Measurements from ENCODE around the gene ZNF70.

ZNF70 gene

GRCh38 chr22:23777776-23778576 is 27.1 kb upstream of the ZNF70 start:
- TF ChIP-seq CTCF (IDR thresholded peaks at IDR 0.05; ENCODE audit: low read depth, low read length, poor library complexity, severe bottlenecking) (no peak), EZH2phosphoT487 (IDR thresholded peaks at IDR 0.05; ENCODE audit: borderline replicate concordance, low read length) (no peak)
- Histone ChIP-seq H3K4me3 (ENCODE audit: low read length) (no peak overlapping the region), H3K4me2 (ENCODE audit: low read length) (no peak overlapping the region), H3K9me3 (ENCODE audit: control insufficient read depth, insufficient read depth, low read length) (no peaks in the 10 kb centered on the region), H3F3A (ENCODE audit: control insufficient read depth, insufficient read depth) (no peaks in the 10 kb centered on the region), H4K20me1 (ENCODE audit: control insufficient read depth, insufficient read depth, low read depth, low read length) (no peaks in the 10 kb centered on the region), H3K36me3 (ENCODE audit: control insufficient read depth, low read length) (no peaks in the 10 kb centered on the region), H3K79me2 (ENCODE audit: control insufficient read depth, low read length) (no peaks in the 10 kb centered on the region), H3K4me1 (ENCODE audit: control insufficient read depth, low read length) (peaks cover 11% of the 10 kb centered on the region), H3K9me2 (replicated peaks; ENCODE audit: control insufficient read depth, low read length) (no peaks in the 10 kb centered on the region), H3K27me3 (ENCODE audit: control insufficient read depth, low read length) (peaks cover 4% of the 10 kb centered on the region; the same call in 1 of the 2 replicates), H3K27ac (ENCODE audit: low read depth, low read length) (no peak overlapping the region)

GRCh38 chr22:23775779-23776375 is 25.0 kb upstream of the ZNF70 start:
- no peaks in the 10 kb centered on the region for H3K9me3 ChIP-seq (ENCODE audit: control insufficient read depth, insufficient read depth, low read length)
- no peaks in the 10 kb centered on the region for H4K20me1 ChIP-seq (ENCODE audit: control insufficient read depth, insufficient read depth, low read depth, low read length)
- H3F3A ChIP-seq (ENCODE audit: control insufficient read depth, insufficient read depth) = no peaks in the 10 kb centered on the region
- TF ChIP-seq EZH2phosphoT487 (IDR thresholded peaks at IDR 0.05; ENCODE audit: borderline replicate concordance, low read length) = no peak
- TF ChIP-seq CTCF (IDR thresholded peaks at IDR 0.05; ENCODE audit: low read depth, low read length, poor library complexity, severe bottlenecking) = no peak
- no peak overlapping the region for H3K4me2 ChIP-seq (ENCODE audit: low read length)
- no peaks in the 10 kb centered on the region for H3K9me2 ChIP-seq (replicated peaks; ENCODE audit: control insufficient read depth, low read length)
- no peaks in the 10 kb centered on the region for H3K36me3 ChIP-seq (ENCODE audit: control insufficient read depth, low read length)
- H3K27me3 ChIP-seq (ENCODE audit: control insufficient read depth, low read length) = peaks cover 4% of the 10 kb centered on the region; the same call in 1 of the 2 replicates
- no peaks in the 10 kb centered on the region for H3K79me2 ChIP-seq (ENCODE audit: control insufficient read depth, low read length)
- H3K4me1 ChIP-seq (ENCODE audit: control insufficient read depth, low read length) = peaks cover 30% of the 10 kb centered on the region
- H3K4me3 ChIP-seq (ENCODE audit: low read length) = no peak overlapping the region
- no peak overlapping the region for H3K27ac ChIP-seq (ENCODE audit: low read depth, low read length)

- Histone ChIP-seq H3K4me1 (ENCODE audit: control insufficient read depth, low read length) (peaks cover 37% of the 10 kb centered on the region), H3K36me3 (ENCODE audit: control insufficient read depth, low read length) (no peaks in the 10 kb centered on the region), H3K4me3 (ENCODE audit: low read length) (no peak overlapping the region), H3K9me2 (replicated peaks; ENCODE audit: control insufficient read depth, low read length) (no peaks in the 10 kb centered on the region), H3K79me2 (ENCODE audit: control insufficient read depth, low read length) (no peaks in the 10 kb centered on the region), H3K27ac (ENCODE audit: low read depth, low read length) (no peak overlapping the region), H3K9me3 (ENCODE audit: control insufficient read depth, insufficient read depth, low read length) (no peaks in the 10 kb centered on the region), H3F3A (ENCODE audit: control insufficient read depth, insufficient read depth) (no peaks in the 10 kb centered on the region), H3K27me3 (ENCODE audit: control insufficient read depth, low read length) (peaks cover 4% of the 10 kb centered on the region; the same call in 1 of the 2 replicates), H3K4me2 (ENCODE audit: low read length) (no peak overlapping the region), H4K20me1 (ENCODE audit: control insufficient read depth, insufficient read depth, low read depth, low read length) (no peaks in the 10 kb centered on the region)
- TF ChIP-seq EZH2phosphoT487 (IDR thresholded peaks at IDR 0.05; ENCODE audit: borderline replicate concordance, low read length) (no peak), CTCF (IDR thresholded peaks at IDR 0.05; ENCODE audit: low read depth, low read length, poor library complexity, severe bottlenecking) (no peak)
These were observed 24.1 kb upstream of the ZNF70 start for GRCh38 chr22:23774922-23775436.
